Right atrium auricular region (tissue), 2 donors: ENCODE measurements around the gene HTR7. TPM values are rescaled to one million over a fixed set of nuclear protein-coding genes. Genes with fewer than 3 reads are reported as not detected.

Experiments used
- DNase-seq: peaks from one replicate; pipeline ENCODE4 v3.0.0-alpha.2; 2019; ENCODE audit warnings: low spot score
- H3K27ac ChIP-seq, 2 donors: fragments of 200-600 bp; sonication (generic); 1 replicate in 1 of 2; 2 replicates in 1 of 2; pipeline ENCODE4 v1.5.1; 2016 to 2019
- H3K27me3 ChIP-seq, 2 donors: fragments of 200-600 bp; sonication (generic); one replicate each; pipeline versions ENCODE4 v1.5.1 to v1.6.0; 2017 to 2019
- H3K36me3 ChIP-seq: fragments of 200-600 bp; sonication (generic); one replicate; pipeline ENCODE4 v1.5.1; 2016
- H3K4me1 ChIP-seq, 2 donors: fragments of 200-600 bp; sonication (generic); one replicate each; pipeline versions ENCODE4 v1.5.1 to v1.6.0; 2017 to 2019
- H3K4me3 ChIP-seq, 2 donors: fragments of 200-600 bp; sonication (generic); 1 replicate in 1 of 2; 2 replicates in 1 of 2; pipeline ENCODE4 v1.5.1; 2017 to 2019; ENCODE audit warnings: mild to moderate bottlenecking in 1 of 2, moderate library complexity in 1 of 2
- H3K9me3 ChIP-seq, 2 donors: fragments of 200-600 bp; sonication (generic); one replicate each; pipeline ENCODE4 v1.5.1; 2019
- CTCF ChIP-seq, 2 donors: fragments of 200-600 bp; sonication (generic); IDR thresholded peaks; one replicate each; pipeline ENCODE4 v1.5.1; 2019; ENCODE audit warnings: antibody characterized with exemption in 2 of 2
- total RNA-seq, 2 donors: library from RNA; depleted of rRNA; stranded (reverse); fragments of >200 nt; gene quantifications; one replicate each; pipeline ENCODE4 v1.1.0, GENCODE V29; 2016

Gene HTR7
- total RNA-seq, 2 donors from 2014 or later = 0.31 to 0.33 TPM

DNA sequence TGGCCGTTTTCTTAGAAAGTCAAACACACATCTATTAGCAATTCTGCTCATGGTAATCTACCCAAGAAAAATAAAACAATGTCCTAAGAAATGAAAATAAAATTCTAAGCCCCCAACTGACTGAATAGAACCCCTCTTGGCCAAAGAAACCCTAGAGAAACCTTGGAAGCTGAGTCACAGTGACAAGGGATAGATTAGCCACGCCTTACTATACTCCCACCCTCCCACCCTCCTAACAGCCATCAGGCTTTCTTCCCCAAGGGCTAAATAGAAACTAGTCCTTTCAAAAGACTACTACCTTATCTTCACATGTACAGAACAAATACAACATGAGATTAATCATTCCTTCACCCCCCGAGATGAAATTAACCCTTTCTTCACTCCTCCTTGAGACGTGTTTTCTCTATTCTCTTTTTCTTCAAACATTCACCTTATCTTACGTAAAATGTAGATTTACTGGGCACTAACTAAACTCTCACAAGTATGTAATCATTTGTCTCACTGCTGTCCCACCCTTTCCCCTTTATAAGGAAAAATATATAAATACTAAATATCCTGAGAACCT lies 57.5 kb downstream of the HTR7 start:
- Histone ChIP-seq H3K36me3 (no peaks in the 10 kb centered on the region), H3K4me3 (no peak overlapping the region), H3K4me1 (no peaks in the 10 kb centered on the region), H3K9me3 (peaks cover 0 to 6% of the 10 kb centered on the region in 2 donors), H3K27ac (no peak overlapping the region), H3K27me3 (no peaks in the 10 kb centered on the region)
- TF ChIP-seq CTCF (IDR thresholded peaks at IDR 0.05) = no peak
- no peak for DNase-seq

GRCh38 chr10:90799172-90799571 lies 58.7 kb downstream of the HTR7 start:
- no peaks in the 10 kb centered on the region for H3K27me3 ChIP-seq
- H3K4me3 ChIP-seq = no peak overlapping the region
- no peak for TF ChIP-seq CTCF (IDR thresholded peaks at IDR 0.05)
- DNase-seq = no peak
- peaks cover 0 to 6% of the 10 kb centered on the region in 2 donors for H3K9me3 ChIP-seq
- H3K4me1 ChIP-seq = no peaks in the 10 kb centered on the region
- no peak overlapping the region for H3K27ac ChIP-seq
- no peaks in the 10 kb centered on the region for H3K36me3 ChIP-seq

GRCh38 chr10:90798482-90798881 lies 59.4 kb downstream of the HTR7 start:
- no peak overlapping the region for H3K4me3 ChIP-seq
- no peaks in the 10 kb centered on the region for H3K27me3 ChIP-seq
- TF ChIP-seq CTCF (IDR thresholded peaks at IDR 0.05) = no peak
- no peak for DNase-seq
- no peaks in the 10 kb centered on the region for H3K36me3 ChIP-seq
- H3K27ac ChIP-seq = no peak overlapping the region
- peaks cover 0 to 6% of the 10 kb centered on the region in 2 donors for H3K9me3 ChIP-seq
- H3K4me1 ChIP-seq = no peaks in the 10 kb centered on the region

GRCh38 chr10:90790422-90790821 lies 67.4 kb downstream of the HTR7 start:
- TF ChIP-seq CTCF (IDR thresholded peaks at IDR 0.05) = no peak
- DNase-seq = no peak
- Histone ChIP-seq H3K27ac (no peak overlapping the region), H3K27me3 (no peaks in the 10 kb centered on the region), H3K4me3 (no peak overlapping the region), H3K9me3 (no peaks in the 10 kb centered on the region), H3K4me1 (no peaks in the 10 kb centered on the region), H3K36me3 (no peaks in the 10 kb centered on the region)

GRCh38 chr10:90788968-90789367 lies 68.9 kb downstream of the HTR7 start:
- no peak overlapping the region for H3K4me3 ChIP-seq

More at GRCh38 chr10:90788968-90789367, 68.9 kb downstream of the HTR7 start:
- Histone ChIP-seq H3K36me3 (no peaks in the 10 kb centered on the region), H3K4me1 (no peaks in the 10 kb centered on the region), H3K9me3 (no peaks in the 10 kb centered on the region), H3K27me3 (no peaks in the 10 kb centered on the region), H3K27ac (no peak overlapping the region)
- no peak for TF ChIP-seq CTCF (IDR thresholded peaks at IDR 0.05)
- no peak for DNase-seq
